NCI-H526 (cell line): Measurements from ENCODE around the gene AHSG.
"Not testable (repeated sequence)": the region's sequence is repeated elsewhere in the genome, so short reads cannot be mapped to it uniquely, and the experiment has no call there.

Experiments used
- DNase-seq, 2 experiments: peaks; one replicate each; lab custom pipeline; 2025; lab: John Stamatoyannopoulos, UW

Gene AHSG

DNA sequence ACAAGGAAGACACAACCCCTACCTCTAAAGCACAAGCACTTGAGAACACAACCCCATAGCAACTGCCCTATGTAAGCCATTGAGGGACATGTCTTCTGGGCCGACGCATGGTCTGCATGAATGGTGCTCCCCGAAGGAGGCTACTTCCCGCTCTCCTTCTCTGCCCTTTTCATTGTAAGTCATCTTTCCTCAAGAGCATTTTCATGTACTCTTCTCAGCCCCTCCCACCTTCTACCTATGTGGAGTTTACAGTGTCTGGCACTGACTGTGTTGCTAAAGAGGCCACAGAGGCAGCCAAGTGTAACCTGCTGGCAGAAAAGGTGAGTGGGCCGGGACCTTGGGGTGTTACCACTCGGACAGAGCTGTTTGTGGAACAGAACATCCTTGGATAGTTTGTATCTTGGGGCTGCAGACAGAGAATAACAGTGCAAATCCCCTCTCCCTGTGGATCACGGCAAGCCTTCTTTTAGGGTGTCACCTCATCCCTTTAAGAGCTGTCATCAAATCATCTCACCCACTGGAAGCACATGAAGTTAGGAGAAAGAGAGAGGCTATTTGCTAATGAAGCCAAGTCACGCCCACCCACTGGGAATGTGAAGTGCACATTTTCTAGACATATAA, 5.6 kb downstream of the AHSG start:
- DNase-seq, result no peak

DNA sequence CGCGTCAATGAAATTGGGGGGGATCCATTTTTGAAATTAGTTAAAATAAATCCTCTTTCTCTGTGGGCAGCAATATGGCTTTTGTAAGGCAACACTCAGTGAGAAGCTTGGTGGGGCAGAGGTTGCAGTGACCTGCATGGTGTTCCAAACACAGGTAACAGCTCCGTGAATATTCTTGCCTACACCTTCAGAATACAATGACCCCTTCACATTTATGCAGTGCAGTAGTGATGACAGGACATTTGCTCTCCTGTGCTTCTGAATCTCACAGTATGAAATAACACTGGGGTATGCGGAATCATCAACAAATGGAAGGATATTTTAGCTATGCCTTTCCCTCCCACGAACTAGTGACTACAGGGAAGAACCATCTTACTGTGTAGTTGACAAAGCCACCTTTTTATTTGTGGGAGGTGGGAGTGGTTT, 6.9 kb downstream of the AHSG start:
- DNase-seq, result no peak

DNA sequence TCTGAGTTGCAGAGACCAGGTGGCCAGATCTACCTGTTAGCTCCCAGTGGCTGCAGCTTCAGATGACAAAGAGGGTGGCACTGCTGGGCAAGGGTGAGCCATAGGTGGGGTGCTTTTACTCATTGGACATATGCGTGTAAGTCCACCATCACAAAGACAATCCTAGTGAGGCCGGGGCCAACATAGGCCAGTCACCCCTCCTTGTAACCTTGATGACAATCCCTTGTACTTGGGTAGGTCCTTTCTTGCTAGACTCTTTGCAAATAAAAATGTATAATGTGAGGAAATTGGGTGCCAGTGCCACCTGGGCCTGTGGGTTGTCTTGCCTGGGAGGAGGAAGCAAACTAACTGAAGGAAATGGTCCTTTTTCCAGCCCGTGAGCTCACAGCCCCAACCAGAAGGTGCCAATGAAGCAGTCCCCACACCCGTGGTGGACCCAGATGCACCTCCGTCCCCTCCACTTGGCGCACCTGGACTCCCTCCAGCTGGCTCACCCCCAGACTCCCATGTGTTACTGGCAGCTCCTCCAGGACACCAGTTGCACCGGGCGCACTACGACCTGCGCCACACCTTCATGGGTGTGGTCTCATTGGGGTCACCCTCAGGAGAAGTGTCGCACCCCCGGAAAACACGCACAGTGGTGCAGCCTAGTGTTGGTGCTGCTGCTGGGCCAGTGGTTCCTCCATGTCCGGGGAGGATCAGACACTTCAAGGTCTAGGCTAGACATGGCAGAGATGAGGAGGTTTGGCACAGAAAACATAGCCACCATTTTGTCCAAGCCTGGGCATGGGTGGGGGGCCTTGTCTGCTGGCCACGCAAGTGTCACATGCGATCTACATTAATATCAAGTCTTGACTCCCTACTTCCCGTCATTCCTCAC, 7.6 kb downstream of the AHSG start:
- DNase-seq, result no peak

DNA sequence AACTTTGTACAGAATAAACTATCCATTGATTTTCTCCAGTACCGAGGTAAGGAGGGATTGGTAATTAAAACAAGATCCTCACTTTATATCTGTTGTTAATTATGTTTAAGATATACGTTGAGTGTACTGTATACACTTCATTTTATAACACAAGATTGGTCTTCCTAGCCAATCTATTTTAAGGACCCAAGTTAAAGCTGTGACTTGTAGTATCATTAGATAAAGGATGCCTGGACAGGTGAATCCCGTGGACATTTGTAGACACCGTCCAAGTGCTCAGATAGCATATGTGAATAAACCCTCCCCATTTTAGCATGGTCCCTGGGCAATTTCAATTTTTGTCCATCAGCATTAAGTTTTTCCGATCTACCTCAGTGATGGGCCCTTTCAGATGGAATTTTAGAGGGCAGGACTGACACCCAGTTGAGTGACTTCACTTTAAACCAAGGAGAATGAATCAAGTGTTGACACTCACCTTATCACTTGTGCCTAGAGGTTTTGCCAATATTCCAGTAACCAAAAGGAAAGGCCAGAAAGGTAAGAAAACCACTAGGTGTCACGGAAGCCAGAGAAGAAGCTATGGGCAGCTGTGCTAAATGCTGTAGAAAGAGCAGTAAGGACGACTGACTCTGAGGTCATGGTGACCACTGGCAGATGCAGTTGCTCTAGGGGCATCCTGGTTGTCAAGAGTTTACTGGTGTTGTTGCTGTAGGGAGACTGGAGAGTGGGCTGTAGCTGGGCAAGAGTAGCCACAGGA, 9.2 kb downstream of the AHSG start:
- no peak for DNase-seq

DNA sequence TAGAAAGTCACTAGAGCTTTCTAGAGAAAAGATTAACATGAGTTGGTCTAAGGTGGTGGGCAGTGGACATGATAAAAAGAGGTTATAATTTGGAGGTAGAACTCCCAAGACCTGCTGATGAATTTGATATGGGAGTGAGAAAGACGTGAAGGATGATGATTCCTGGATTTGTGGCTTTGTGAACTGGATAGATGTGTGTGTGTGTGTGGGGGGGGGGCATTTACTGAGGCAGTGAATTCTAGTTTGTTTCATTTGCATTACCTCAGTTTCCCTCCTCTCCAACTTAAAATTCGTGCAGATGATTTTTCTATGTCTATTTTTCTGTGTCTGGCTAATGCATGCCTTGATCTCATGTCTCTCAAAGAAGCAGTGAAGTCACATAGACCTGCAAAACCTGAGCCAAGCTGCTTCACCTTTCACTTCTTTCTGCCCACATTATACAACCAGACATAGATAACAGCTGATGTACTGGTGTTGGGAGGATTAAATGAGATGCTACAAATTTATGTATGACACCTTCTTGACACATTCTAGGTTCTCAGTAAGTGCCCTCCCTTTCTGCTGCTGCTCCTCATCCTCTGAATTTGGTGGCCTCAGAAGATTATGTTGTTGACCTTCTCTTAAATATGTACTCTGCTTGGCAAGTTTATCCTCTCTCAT, 9.9 kb downstream of the AHSG start:
- no peak for DNase-seq

DNA sequence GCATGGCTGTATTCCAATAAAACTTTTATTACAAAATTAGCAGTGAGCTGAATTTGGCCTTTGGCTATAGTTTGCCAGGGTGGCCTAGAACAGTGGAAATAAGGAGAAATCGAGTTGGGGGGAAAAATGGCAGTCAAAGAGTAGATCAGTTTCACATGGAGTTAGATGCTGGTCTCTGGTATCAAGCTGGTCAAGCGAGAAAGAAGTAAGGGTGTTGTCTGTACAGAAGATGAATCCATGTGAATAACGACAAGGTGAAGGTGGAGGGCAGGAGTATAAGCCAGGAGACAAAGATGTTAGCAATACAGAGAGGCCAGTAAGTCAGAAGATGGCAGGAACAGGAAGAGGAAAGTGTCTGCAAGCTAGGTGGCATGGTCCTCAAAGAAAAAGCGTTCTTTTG, 11.7 kb downstream of the AHSG start:
- no peak for DNase-seq

DNA sequence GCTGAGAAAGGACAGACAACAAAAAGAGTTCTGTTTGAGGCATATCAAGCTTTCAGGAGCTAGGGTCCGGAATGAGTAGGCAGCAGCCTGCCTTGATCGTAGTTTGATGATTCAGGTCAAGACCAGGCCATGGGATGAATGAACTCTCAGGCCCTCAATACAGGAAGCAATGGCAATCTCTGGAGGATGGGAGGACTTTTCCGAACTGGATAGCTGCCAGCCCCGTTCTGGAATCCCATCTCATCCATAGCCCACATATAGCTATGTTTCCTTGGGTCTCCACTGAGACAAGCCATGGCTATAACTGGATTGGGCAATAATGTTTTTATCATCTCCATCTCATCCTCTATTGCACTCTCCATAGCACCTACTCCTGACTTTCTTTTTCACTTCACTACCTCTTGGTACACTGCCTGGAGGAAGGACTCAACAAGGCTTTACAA, 12.8 kb downstream of the AHSG start:
- DNase-seq, result no peak

DNA sequence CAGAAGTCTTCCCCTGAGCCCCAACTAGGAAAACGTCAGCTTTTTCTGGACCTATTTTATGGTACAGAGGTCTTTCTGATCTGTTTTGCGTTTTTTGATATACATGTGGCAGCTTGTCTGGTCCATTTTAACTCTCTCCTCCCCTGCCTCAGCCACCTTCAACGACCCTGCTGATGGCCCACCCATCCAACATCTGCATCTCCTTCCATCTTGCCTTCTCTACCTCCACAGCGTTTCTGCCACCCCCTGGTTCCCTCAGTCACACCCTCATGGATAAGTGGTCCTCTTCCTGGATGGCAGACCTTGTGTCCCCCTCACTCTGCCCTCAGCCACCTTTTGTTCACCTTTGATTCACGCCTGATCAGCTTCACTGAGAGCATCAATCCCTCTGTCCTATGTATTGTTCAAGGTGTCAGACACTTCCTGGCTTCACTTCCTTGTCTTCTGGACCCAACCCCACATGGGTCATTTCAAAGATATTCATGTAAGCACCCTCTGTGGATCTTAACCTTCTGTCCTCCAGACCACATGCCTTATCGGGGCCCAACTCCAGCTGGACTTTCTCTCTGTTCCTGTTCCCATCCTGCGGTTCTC, 13.5 kb downstream of the AHSG start:
- DNase-seq, result no peak

DNA sequence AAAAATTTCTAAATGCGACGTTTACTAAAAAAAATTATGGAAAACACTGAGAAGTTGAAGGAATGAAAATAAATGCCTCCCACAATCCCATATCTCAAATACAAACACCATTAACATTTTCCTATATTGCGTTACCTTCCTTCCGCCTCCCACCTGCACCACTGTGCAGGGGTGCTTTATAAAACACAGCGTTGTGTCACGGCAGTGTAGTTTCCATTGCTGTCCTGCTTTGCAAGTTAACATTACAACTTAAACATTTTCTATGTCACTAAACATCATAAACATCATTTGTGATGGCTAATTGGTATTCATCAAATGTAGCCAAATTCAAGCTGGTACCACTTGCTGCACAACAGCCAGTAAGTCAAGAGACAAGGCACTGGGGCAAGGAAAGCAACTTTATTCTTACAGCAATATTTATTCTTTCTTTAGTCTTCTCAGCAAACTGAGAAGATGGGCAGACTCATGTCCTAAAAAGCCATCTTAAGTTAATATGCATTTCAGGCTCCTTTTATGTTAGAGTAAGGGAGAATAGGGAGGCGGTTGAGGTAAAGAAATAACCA, 15.1 kb downstream of the AHSG start:
- no peak for DNase-seq

DNA sequence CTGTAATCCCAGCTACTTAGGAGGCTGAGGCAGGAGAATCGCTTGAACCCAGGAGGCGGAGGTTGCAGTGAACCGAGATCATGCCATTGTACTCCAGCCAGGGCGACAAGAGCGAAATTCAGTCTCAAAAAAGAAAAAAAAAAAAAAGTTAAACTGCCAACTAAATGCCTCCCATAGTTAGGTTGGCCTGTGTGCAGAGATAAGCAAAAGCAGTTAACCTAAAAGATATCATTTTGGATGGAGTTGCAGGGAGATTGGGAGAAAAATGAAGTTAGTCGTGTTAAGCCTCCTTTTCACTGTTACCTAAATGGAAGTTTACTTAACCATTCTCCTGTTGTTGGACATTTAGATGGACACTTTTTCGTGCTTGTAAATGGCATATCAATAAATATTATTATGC, 15.9 kb downstream of the AHSG start:
- no peak for DNase-seq

DNA sequence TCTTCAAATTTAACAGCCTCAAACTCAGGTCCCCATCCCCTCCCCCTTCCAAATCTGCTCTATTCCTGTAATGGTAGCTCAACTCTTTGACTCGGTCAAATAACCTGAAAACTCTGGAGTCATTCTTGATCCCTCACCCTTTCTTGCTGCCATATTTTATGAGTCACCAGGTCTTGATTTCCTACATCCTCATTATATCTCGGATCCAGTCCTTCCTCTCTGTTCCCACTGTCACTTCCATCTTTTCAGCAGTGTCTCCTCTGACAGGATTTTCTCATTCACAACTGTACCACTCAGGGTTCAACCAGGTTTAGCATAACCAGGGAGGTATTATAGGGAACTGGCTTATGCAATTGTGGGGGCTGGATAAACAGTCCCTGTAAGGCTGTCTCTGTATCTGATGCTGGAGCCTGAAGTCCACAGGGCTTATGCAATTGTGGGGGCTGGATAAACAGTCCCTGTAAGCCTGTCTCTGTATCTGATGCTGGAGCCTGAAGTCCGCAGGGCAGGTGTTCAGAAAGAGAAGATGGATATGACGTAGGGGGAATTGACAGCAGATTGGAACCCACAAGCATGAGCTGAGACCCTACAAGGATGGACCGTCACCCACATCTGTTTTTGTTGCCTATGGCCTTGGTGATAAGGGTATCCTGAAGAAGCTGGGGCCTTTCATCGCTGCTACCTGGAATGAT, 18.2 kb downstream of the AHSG start:
- no peak for DNase-seq

DNA sequence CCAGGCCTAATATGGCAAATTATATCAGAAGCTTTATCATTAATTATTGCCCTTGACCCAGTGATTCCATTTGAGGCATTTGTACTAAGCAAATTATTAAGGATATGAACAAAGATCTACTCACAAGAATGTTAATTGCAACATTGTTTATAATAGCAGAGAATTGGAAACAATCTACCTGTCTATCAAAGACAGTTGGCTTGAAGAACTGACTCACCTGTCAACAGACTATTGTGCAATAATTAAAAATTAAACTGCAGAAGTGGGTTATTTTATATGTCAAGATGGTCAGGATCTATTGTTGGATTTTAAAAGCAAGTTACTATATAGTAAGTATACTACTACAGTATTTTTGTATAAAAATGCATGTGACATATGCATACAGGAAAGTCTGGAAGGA, 20.6 kb downstream of the AHSG start:
- no peak for DNase-seq

DNA sequence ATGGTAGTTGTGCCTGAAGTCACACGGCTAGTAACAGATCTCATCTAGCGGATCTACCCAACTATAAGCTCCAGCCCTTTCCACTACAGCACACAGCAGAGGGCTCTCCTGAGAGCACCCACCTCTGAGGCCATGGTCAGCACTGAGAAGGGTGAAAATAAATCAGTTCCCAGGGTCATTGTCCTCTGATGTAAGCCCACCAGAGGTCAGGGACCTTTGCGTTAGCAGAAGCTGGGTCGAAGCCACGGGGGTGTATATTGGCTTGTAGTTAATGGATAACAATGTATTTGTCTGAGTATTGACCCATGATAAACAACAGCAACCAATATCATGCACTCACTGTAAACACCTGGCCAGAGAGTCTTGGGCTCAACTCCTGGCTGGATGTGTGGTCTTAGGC, 21.3 kb downstream of the AHSG start:
- not testable (repeated sequence) for DNase-seq

DNA sequence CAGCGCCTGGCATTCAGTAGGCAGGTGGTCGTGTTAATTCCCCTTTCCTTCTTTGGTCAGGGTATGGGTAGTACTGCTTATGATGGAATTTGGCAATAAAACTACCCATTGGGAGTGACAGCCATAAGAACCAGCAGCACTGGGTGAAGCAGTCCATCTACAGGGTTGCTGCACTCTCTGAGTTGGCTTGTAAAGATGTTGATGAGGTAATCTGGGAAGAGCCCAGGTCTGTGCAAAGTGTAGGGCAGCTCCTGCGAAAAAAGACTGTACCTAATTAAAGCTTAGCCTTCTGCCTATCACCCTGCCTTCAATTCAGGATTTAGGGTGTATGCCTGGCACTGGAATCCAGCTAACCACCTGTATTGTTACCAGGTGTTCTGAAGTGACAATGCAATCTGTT, 22.7 kb downstream of the AHSG start:
- DNase-seq, result no peak

DNA sequence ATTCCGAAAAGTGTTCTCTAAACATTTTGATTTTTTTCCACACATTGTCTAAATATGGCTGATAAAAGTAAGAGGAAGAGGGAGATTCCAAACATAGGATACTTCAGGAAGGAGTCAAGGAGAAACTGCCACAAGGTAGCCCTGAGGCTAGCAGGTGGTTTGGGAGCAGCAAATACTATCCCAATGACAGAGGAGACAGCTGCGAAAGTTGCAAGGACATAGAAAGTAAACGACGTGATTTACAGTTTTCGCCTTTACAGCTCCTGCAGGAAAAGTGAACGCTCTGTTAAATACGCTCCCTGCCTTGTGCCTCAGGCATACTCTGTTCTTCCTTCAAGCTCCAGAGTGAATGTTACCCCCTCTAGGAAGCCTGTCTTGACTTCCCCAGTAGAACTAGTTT, 23.7 kb downstream of the AHSG start:
- DNase-seq, result no peak

DNA sequence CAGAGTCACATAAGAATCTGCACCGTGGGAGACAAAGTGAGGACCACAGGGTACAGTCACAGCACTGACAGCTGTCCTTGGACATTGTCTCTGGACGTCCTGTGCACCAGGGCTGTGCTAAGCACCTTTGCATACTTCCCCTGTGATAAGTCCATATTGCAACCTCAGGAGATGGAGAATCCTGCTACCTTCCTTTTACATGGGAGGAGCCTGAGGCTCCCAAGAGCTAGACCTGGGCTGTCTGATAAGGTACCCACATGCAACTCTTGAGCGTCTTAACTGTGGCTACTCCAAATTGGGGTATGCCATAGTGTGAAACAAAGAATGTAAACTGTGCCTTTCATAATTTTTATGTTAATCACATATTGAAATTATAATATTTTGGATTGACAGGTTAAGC, 24.8 kb downstream of the AHSG start:
- no peak for DNase-seq

DNA sequence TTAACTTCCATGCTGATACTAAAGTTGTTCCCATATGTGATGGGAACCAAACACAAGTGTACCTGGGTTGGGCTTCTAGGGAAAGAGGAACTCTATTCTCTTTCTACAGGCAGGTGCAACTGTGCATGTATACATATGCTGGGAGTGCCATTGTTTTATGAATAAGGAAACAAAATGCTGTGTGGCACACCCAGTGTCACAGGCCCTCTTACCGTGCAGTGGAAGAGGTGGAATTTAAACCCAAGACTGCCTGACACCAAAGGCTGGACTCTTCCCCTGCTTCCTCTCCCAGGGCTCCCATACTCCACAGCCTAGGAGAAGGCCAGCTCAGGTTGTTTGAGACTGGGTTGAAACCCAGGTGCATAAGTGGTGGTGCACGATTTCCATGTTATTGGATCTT, 25.4 kb downstream of the AHSG start:
- DNase-seq, result no peak

DNA sequence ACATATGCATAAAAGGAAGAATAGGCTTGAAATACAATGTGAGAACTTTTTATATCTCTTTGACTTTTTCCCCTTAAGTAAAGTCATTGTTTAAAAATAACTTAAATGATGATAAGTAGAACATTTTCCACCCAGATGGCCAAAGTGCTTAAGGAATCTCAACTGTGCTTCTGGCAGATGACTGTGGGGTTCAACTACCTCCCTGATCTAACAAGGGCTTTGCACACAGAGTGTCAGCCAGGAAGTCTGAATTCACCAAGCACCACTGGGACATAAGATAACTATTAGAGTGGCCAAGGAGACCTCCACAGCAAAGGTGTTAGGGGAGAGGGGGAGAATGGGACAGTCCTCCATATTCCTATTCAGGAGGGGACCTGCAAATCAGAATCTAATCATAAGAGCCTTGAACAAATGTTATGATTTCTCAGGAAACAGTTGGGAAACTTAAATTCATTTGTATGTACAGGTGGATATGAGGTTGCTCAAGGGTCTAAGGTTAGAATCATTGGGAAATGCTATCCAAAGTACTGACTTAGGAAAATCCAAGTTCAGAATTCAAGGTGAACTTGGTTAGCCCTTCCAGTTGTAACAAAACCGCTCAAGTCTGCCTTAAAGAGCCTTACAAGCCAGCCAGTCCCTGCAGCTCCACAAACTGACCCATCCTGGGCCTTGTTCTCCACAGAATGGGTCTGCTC, 27.1 kb downstream of the AHSG start, which contains the start of gene FETUB:
FETUB (plus strand) TSS at position 622 of the 695 bp plus-strand sequence; CDS start at position 684, 62 bp downstream.
- DNase-seq, result no peak

DNA sequence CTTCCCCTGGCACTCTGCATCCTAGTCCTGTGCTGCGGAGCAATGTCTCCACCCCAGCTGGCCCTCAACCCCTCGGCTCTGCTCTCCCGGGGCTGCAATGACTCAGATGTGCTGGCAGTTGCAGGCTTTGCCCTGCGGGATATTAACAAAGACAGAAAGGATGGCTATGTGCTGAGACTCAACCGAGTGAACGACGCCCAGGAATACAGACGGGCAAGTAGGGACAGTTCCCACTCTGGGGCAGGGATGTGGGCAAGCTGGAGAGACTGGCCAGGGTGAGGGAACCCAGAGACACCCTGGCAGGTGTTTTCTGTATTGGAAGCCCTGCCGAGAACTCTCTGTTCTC, 27.6 kb downstream of the AHSG start:
- no peak for DNase-seq

DNA sequence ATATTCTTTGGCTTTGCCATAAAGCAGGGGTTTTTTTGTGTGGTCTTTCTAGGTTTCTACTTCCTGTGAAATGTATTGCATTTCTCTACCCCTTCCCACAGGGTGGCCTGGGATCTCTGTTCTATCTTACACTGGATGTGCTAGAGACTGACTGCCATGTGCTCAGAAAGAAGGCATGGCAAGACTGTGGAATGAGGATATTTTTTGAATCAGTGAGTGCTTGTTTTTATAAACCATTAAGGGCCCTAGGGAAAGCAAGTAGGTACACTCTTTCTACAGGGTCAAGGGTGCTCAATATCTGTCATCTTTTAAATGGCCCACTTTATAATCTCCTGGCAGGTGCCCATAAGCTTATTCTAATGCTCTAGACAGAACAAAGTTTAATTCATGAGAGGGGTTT, 28.1 kb downstream of the AHSG start:
- no peak for DNase-seq
